HCT116 (cell line): Measurements from ENCODE around the gene PCDH15. TPM values are rescaled to one million over a fixed set of nuclear protein-coding genes. Genes with fewer than 3 reads are reported as not detected.

Experiments
- ATAC-seq: fragments of 200-7000 bp; cut with Tn5 transposase; 2 replicates; pipeline ENCODE4 v1.9.1; 2020; ENCODE audit warnings: mild to moderate bottlenecking, moderate library complexity
- BruUV-seq: library from RNA; stranded (reverse); fragments of 400-500 nt; replicated peaks from 2 replicates; lab custom pipeline; 2021; lab: Mats Ljungman, UMichigan
- CTCF ChIA-PET: fragments of 300-600 bp; sonication (Branson Sonifier 250); formaldehyde crosslinking; loops from one replicate; lab custom pipeline; 2021; ENCODE audit warnings: antibody characterized with exemption; lab: Charles Lee
- POLR2A ChIA-PET: fragments of 300-600, 350-600 bp; sonication (Branson Sonifier 250); formaldehyde crosslinking; loops from one replicate; lab custom pipeline; 2021; ENCODE audit warnings: antibody characterized with exemption; lab: Charles Lee
- RAD21 ChIA-PET, 2 experiments: fragments of 300-600 bp; sonication (Branson Sonifier 250); formaldehyde crosslinking; loops; one replicate each; lab custom pipeline; 2023; ENCODE audit warnings: low total read pairs in 2 of 2; ENCODE audit not compliant: uncharacterized antibody in 2 of 2, unreplicated experiment in 2 of 2, low non-redundant PET in 1 of 2; lab: Charles Lee
- DNase-seq: peaks from one replicate; pipeline ENCODE4 v3.0.0-alpha.2; 2010; ENCODE audit warnings: low read depth, low spot score
- H2AFZ ChIP-seq: fragments of 200-600 bp; shearing (Covaris generic), sonication (generic); 2 replicates; pipeline ENCODE4 v1.6.1; 2017; ENCODE audit warnings: low read depth, mixed run types, mixed read lengths, antibody characterized with exemption, low read length; ENCODE audit not compliant: poor library complexity, severe bottlenecking
- H3K27ac ChIP-seq: 2 replicates; pipeline ENCODE4 v1.5.1; 2012; ENCODE audit warnings: low read depth, low read length
- H3K27me3 ChIP-seq: fragments of 200-600 bp; sonication (generic); 2 replicates; pipeline ENCODE4 v1.6.1; 2016; ENCODE audit warnings: mixed run types, low read length, mixed read lengths; ENCODE audit not compliant: insufficient read depth
- H3K36me3 ChIP-seq, 2 experiments: fragments of 200-500 bp in 1 of 2; fragments of 200-600 bp in 1 of 2; sonication (Bioruptor generic) in 1 of 2; sonication (generic) in 1 of 2; 2 replicates each; pipeline versions ENCODE4 v1.5.1 to v1.6.1; 2014 to 2016; ENCODE audit warnings: low read length in 2 of 2, inconsistent platforms in 1 of 2, mixed read lengths in 1 of 2, mixed run types in 1 of 2; ENCODE audit not compliant: insufficient read depth in 2 of 2, control insufficient read depth in 1 of 2
- H3K4me1 ChIP-seq, 2 experiments: fragments of 200-600 bp in 1 of 2; sonication (generic) in 1 of 2; 2 replicates each; pipeline versions ENCODE4 v1.5.1 to v1.6.1; 2012 to 2017; ENCODE audit warnings: low read length in 2 of 2, inconsistent platforms in 1 of 2, mild to moderate bottlenecking in 1 of 2, mixed read lengths in 1 of 2, mixed run types in 1 of 2, moderate library complexity in 1 of 2; ENCODE audit not compliant: insufficient read depth in 2 of 2, control insufficient read depth in 1 of 2
- H3K4me2 ChIP-seq: fragments of 200-600 bp; sonication (generic); 2 replicates; pipeline ENCODE4 v1.6.1; 2017; ENCODE audit warnings: mixed run types, low read length, mixed read lengths
- H3K4me3 ChIP-seq, 2 experiments: fragments of 200-600 bp in 1 of 2; sonication (generic) in 1 of 2; replicated peaks in 1 of 2; 2 replicates each; pipeline ENCODE4 v1.5.1; 2011 to 2016; ENCODE audit warnings: low read length in 2 of 2, control low read depth in 1 of 2, low read depth in 1 of 2, mild to moderate bottlenecking in 1 of 2, mixed read lengths in 1 of 2, mixed run types in 1 of 2
- H3K79me2 ChIP-seq: fragments of 200-600 bp; sonication (generic); 2 replicates; pipeline ENCODE4 v1.6.1; 2017; ENCODE audit warnings: mild to moderate bottlenecking, mixed run types, low read length, moderate library complexity, mixed read lengths; ENCODE audit not compliant: insufficient read depth
- H3K9ac ChIP-seq: fragments of 200-600 bp; sonication (generic); 2 replicates; pipeline ENCODE4 v1.6.1; 2016; ENCODE audit warnings: low read length, mixed read lengths
- H3K9me2 ChIP-seq: fragments of 200-600 bp; sonication (generic), shearing (Covaris generic); 2 replicates; pipeline ENCODE4 v1.6.1; 2017; ENCODE audit warnings: mixed run types, mild to moderate bottlenecking, moderate library complexity; ENCODE audit not compliant: insufficient read depth
- H3K9me3 ChIP-seq, 2 experiments: fragments of 200-500 bp in 1 of 2; fragments of 200-600 bp in 1 of 2; sonication (Bioruptor generic) in 1 of 2; sonication (generic) in 1 of 2; 2 replicates each; pipeline ENCODE4 v1.6.1; 2014 to 2017; ENCODE audit warnings: low read length in 2 of 2, mixed read lengths in 2 of 2, inconsistent platforms in 1 of 2, low read depth in 1 of 2, mild to moderate bottlenecking in 1 of 2, mixed run types in 1 of 2, moderate library complexity in 1 of 2; ENCODE audit not compliant: control insufficient read depth in 1 of 2, insufficient read depth in 1 of 2
- H4K20me1 ChIP-seq: fragments of 200-600 bp; sonication (generic), shearing (Covaris generic); 2 replicates; pipeline ENCODE4 v1.6.1; 2017; ENCODE audit warnings: mixed run types, mild to moderate bottlenecking, moderate library complexity; ENCODE audit not compliant: insufficient read depth
- CBX3 ChIP-seq: IDR thresholded peaks from 2 replicates; pipeline ENCODE4 v1.6.1; 2012; ENCODE audit warnings: low read depth
- EGR1 ChIP-seq: IDR thresholded peaks from 2 replicates; pipeline ENCODE4 v1.6.1; 2012; ENCODE audit warnings: low read depth
- EZH2 ChIP-seq: fragments of 200-600 bp; sonication (generic); IDR thresholded peaks from 2 replicates; pipeline ENCODE4 v1.6.1; 2017; ENCODE audit warnings: antibody characterized with exemption, mixed run types
- FOSL1 ChIP-seq: IDR thresholded peaks from 2 replicates; pipeline ENCODE4 v1.6.1; 2012; ENCODE audit warnings: low read depth
- JUND ChIP-seq: IDR thresholded peaks from 2 replicates; pipeline ENCODE4 v1.6.1; 2012
- POLR2A ChIP-seq: IDR thresholded peaks from 2 replicates; pipeline ENCODE4 v1.7.0; 2011; ENCODE audit warnings: borderline replicate concordance; ENCODE audit not compliant: insufficient read depth, insufficient read length; ENCODE audit errors: extremely low read depth
- POLR2AphosphoS5 ChIP-seq: IDR thresholded peaks from 2 replicates; pipeline ENCODE4 v1.6.1; 2011; ENCODE audit warnings: mild to moderate bottlenecking, low read depth, low read length, moderate library complexity
- RAD21 ChIP-seq: IDR thresholded peaks from 2 replicates; pipeline ENCODE4 v1.6.1; 2012; ENCODE audit warnings: low read depth, mild to moderate bottlenecking
- SIN3A ChIP-seq: IDR thresholded peaks from 2 replicates; pipeline ENCODE4 v1.6.1; 2012; ENCODE audit warnings: low read depth
- SRF ChIP-seq: IDR thresholded peaks from 2 replicates; pipeline ENCODE4 v1.6.1; 2012; ENCODE audit warnings: low read depth
- YY1 ChIP-seq: IDR thresholded peaks from 2 replicates; pipeline ENCODE4 v1.6.1; 2011; ENCODE audit warnings: low read length, low read depth, moderate library complexity, mild to moderate bottlenecking; ENCODE audit not compliant: insufficient replicate concordance; ENCODE audit errors: extremely low read depth
- ZFX ChIP-seq: fragments of 450-650 bp; IDR thresholded peaks from 2 replicates; pipeline ENCODE4 v1.6.1; 2017
- intact Hi-C: fragments of 100-400 bp; cut with micrococcal nuclease; formaldehyde crosslinking; loops from 2 replicates; pipeline ENCODE4 v1.10.0; 2022
- total RNA-seq: library from RNA; stranded (reverse); gene quantifications from one replicate; pipeline ENCODE4 v1.2.1, GENCODE V29; 2021; ENCODE audit not compliant: unreplicated experiment
- TF ChIP-seq, protein P1 (sequence below): IDR thresholded peaks from 2 replicates; pipeline ENCODE4 v1.6.1; 2012
- TF ChIP-seq, protein P2 (sequence below): IDR thresholded peaks from 2 replicates; pipeline ENCODE4 v1.6.1; 2011; ENCODE audit warnings: mild to moderate bottlenecking, low read length, moderate library complexity; ENCODE audit not compliant: insufficient replicate concordance; ENCODE audit errors: extremely low read depth
- TF ChIP-seq, protein P3 (sequence below): IDR thresholded peaks from 2 replicates; pipeline ENCODE4 v1.6.1; 2012; ENCODE audit warnings: low read depth

The PCDH15 gene
- total RNA-seq, 1 experiment from 2014 or later, result not detected

DNA sequence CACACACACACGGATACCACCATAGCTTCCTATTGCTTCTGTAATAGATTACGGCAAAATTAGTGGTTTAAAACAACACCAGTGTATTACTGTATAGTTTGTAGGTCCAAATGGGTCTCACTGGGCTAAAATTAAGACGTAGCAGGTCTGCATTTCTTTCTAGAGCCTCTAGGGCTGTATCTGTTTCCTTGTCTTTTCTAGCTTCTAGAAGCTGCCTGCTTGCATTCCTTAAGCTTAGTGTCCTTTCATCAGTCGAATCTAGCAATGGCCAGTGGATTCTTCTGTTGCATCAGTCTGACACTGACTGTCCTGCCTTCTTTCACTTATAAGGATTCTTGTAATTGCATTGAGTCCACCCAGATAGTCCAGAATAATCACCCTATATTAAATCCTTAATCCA lies 882.3 kb downstream of the PCDH15 start:
- TF ChIP-seq, protein P1, sequence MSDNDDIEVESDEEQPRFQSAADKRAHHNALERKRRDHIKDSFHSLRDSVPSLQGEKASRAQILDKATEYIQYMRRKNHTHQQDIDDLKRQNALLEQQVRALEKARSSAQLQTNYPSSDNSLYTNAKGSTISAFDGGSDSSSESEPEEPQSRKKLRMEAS, result no peak
- no peak for TF ChIP-seq CBX3
- TF ChIP-seq RAD21, result no peak
- no peak for TF ChIP-seq ZFX
- no peak for TF ChIP-seq SRF
- TF ChIP-seq FOSL1, result no peak
- TF ChIP-seq, protein P2, sequence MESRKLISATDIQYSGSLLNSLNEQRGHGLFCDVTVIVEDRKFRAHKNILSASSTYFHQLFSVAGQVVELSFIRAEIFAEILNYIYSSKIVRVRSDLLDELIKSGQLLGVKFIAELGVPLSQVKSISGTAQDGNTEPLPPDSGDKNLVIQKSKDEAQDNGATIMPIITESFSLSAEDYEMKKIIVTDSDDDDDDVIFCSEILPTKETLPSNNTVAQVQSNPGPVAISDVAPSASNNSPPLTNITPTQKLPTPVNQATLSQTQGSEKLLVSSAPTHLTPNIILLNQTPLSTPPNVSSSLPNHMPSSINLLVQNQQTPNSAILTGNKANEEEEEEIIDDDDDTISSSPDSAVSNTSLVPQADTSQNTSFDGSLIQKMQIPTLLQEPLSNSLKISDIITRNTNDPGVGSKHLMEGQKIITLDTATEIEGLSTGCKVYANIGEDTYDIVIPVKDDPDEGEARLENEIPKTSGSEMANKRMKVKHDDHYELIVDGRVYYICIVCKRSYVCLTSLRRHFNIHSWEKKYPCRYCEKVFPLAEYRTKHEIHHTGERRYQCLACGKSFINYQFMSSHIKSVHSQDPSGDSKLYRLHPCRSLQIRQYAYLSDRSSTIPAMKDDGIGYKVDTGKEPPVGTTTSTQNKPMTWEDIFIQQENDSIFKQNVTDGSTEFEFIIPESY, result no peak
- TF ChIP-seq EGR1, result no peak
- no peak for TF ChIP-seq POLR2A
- TF ChIP-seq POLR2AphosphoS5, result no peak
- TF ChIP-seq JUND, result no peak
- no peak for TF ChIP-seq EZH2
- TF ChIP-seq, protein P3, sequence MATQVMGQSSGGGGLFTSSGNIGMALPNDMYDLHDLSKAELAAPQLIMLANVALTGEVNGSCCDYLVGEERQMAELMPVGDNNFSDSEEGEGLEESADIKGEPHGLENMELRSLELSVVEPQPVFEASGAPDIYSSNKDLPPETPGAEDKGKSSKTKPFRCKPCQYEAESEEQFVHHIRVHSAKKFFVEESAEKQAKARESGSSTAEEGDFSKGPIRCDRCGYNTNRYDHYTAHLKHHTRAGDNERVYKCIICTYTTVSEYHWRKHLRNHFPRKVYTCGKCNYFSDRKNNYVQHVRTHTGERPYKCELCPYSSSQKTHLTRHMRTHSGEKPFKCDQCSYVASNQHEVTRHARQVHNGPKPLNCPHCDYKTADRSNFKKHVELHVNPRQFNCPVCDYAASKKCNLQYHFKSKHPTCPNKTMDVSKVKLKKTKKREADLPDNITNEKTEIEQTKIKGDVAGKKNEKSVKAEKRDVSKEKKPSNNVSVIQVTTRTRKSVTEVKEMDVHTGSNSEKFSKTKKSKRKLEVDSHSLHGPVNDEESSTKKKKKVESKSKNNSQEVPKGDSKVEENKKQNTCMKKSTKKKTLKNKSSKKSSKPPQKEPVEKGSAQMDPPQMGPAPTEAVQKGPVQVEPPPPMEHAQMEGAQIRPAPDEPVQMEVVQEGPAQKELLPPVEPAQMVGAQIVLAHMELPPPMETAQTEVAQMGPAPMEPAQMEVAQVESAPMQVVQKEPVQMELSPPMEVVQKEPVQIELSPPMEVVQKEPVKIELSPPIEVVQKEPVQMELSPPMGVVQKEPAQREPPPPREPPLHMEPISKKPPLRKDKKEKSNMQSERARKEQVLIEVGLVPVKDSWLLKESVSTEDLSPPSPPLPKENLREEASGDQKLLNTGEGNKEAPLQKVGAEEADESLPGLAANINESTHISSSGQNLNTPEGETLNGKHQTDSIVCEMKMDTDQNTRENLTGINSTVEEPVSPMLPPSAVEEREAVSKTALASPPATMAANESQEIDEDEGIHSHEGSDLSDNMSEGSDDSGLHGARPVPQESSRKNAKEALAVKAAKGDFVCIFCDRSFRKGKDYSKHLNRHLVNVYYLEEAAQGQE, result no peak
- no peak for TF ChIP-seq YY1
- TF ChIP-seq SIN3A, result no peak
- Histone ChIP-seq H3K4me3 (no peak overlapping the region), H2AFZ (no peak overlapping the region), H3K4me1 (no peaks in the 10 kb centered on the region), H3K79me2 (no peaks in the 10 kb centered on the region), H3K27ac (no peak overlapping the region), H3K27me3 (no peaks in the 10 kb centered on the region), H3K4me2 (no peak overlapping the region), H3K9ac (no peak overlapping the region), H3K36me3 (no peaks in the 10 kb centered on the region), H4K20me1 (no peaks in the 10 kb centered on the region), H3K9me3 (peaks cover 0 to 17% of the 10 kb centered on the region in 2 experiments; a peak in 3 of 4 replicates), H3K9me2 (no peaks in the 10 kb centered on the region)
- intact Hi-C loops, result no loop called here
- POLR2A ChIA-PET, result no interaction called here
- CTCF ChIA-PET, result no interaction called here
- ATAC-seq (no peak), DNase-seq (no peak)
- RAD21 ChIA-PET, result no interaction called here
- BruUV-seq, result no TSS peak
